Heart left ventricle (tissue), 16 donors: ENCODE measurements around the gene SH3YL1. TPM values are rescaled to one million over a fixed set of nuclear protein-coding genes. Genes with fewer than 3 reads are reported as not detected.

Experiments used
- ATAC-seq, 4 donors: fragments of 200-7000 bp; cut with Tn5 transposase; one replicate each; pipeline ENCODE4 v1.9.1; 2020 to 2022; ENCODE audit warnings: moderate library complexity in 4 of 4, mild to moderate bottlenecking in 3 of 4, moderate number of reproducible peaks in 1 of 4
- DNase-seq, 5 donors: peaks; one replicate each; pipeline ENCODE4 v3.0.0-alpha.2; 2020
- H3K27ac ChIP-seq, 12 donors: fragments of 200-600 bp; sonication (generic) in 4 of 12; one replicate each; pipeline versions ENCODE4 v1.5.0 to v1.8.0; 2016 to 2022; ENCODE audit warnings: mild to moderate bottlenecking in 2 of 12
- H3K27me3 ChIP-seq, 9 donors: fragments of 200-600 bp; sonication (generic) in 2 of 9; one replicate each; pipeline versions ENCODE4 v1.5.1 to v1.8.0; 2016 to 2022; ENCODE audit warnings: mild to moderate bottlenecking in 3 of 9
- H3K36me3 ChIP-seq, 9 donors: fragments of 200-600 bp; sonication (generic) in 2 of 9; one replicate each; pipeline versions ENCODE4 v1.5.0 to v1.8.0; 2018 to 2022; ENCODE audit warnings: mild to moderate bottlenecking in 2 of 9
- H3K4me1 ChIP-seq, 12 donors: fragments of 200-600 bp; sonication (generic) in 4 of 12; one replicate each; pipeline versions ENCODE4 v1.5.0 to v1.8.0; 2016 to 2022; ENCODE audit warnings: mild to moderate bottlenecking in 3 of 12
- H3K4me3 ChIP-seq, 12 donors: fragments of 200-600 bp; sonication (generic) in 4 of 12; one replicate each; pipeline versions ENCODE4 v1.5.0 to v1.8.0; 2017 to 2022; ENCODE audit warnings: mild to moderate bottlenecking in 9 of 12, moderate library complexity in 4 of 12
- H3K9me3 ChIP-seq, 12 donors: fragments of 200-600 bp; sonication (generic) in 4 of 12; one replicate each; pipeline versions ENCODE4 v1.5.0 to v1.8.0; 2016 to 2022; ENCODE audit warnings: mild to moderate bottlenecking in 1 of 12
- CTCF ChIP-seq, 12 donors: fragments of 200-600 bp; sonication (generic) in 4 of 12; IDR thresholded peaks; one replicate each; pipeline versions ENCODE4 v1.5.0 to v1.8.0; 2018 to 2022; ENCODE audit warnings: antibody characterized with exemption in 12 of 12, mild to moderate bottlenecking in 5 of 12
- POLR2A ChIP-seq, 2 donors: fragments of 450-650 bp; IDR thresholded peaks; one replicate each; pipeline ENCODE4 v1.6.1; 2017; ENCODE audit warnings: antibody characterized with exemption in 2 of 2, mild to moderate bottlenecking in 2 of 2, moderate library complexity in 2 of 2
- WGBS, 4 donors: extraction: QIAGEN DNeasy Blood & Tissue Kit in 2 of 4; methylation state at CpG; one replicate each; pipeline versions ENCODE4 v1.1.5 to v1.1.7; 2013 to 2018; 5-methylcytosine and 5-hydroxymethylcytosine counted together
- intact Hi-C, 10 donors: fragments of 100-400 bp; cut with DNase I; formaldehyde crosslinking; loops; one replicate each; pipeline versions ENCODE4 v1.11.1 to v1.14.2; 2022
- polyA plus RNA-seq, 2 donors: library from polyadenylated mRNA; stranded (reverse); fragments of 200-250 nt; gene quantifications; one replicate each; pipeline ENCODE4 v1.2.3, GENCODE V29; 2013
- total RNA-seq, 9 donors: library from RNA; depleted of rRNA in 2 of 9; stranded (reverse); fragments of >200 nt in 2 of 9; fragmentation: NEBNext Ultra II Directional in 3 of 9; extraction: Animal tissue kit (Norgen Biotek cat#: 25700) in 3 of 9; gene quantifications; one replicate each; pipeline versions ENCODE4 v1.1.0 to v1.2.4, GENCODE V29; 2016 to 2023
- donor health status: ischemic (EF 13 %, LVEDD 7.1; RV severe dilation, severe dysfunction).
- donor health status: healthy with polysubstance abuse.
- donor health status: DM: no; HTN: yes; CAD: no.
- donor health status: DM: no; HTN: no; CAD: no.
- donor health status: ischemic (EF 25% LVEDD 6.9; RV normal size, moderate dysfunction).
- donor health status: ischemic (EF 25% LVEDD 5.7; RV mildly dilated, moderate dysfunction).
- donor health status: healthy.
- donor health status: DM: yes; HTN: yes; CAD: no.
- donor health status: ischemic (EF 35%, LVEDD 5.7; RV mildly dilated, moderate dysfunction).
- donor health status: nonischemic (EF 11% LVEDD 7.7; RV severe dilation, severe dysfunction).
- donor health status: DM: yes; HTN: yes; CAD: no.
- donor health status: PGD.
- donor health status: ischemic (EF 29% LVEDD 5.4; RV normal size, mild dysfunction).
- donor health status: nonischemic (EF 23%, LVEDD 6.1; RV moderate dilation, normal function).

Gene SH3YL1
- total and polyA plus RNA-seq, 11 donors, result 4.9 to 16.4 (median 10.5) TPM

GRCh38 chr2:202945-203344, 60.9 kb downstream of the SH3YL1 start:
- TF ChIP-seq CTCF (IDR thresholded peaks at IDR 0.05) (no peak), POLR2A (IDR thresholded peaks at IDR 0.05) (no peak)
- Histone ChIP-seq H3K4me3 (no peak overlapping the region), H3K27ac (no peak overlapping the region), H3K36me3 (no peaks in the 10 kb centered on the region), H3K27me3 (peaks cover 0 to 6% (median 0%) of the 10 kb centered on the region in 9 donors), H3K4me1 (no peaks in the 10 kb centered on the region), H3K9me3 (no peaks in the 10 kb centered on the region)
- WGBS, 4 donors, result 58 to 80% (median 73%) methylated on average over 6 of the region's 6 CpGs
- no peak for ATAC-seq
- intact Hi-C loops, result no loop called here
- DNase-seq, result no peak

- no peak for DNase-seq
- no peak for ATAC-seq
- Histone ChIP-seq H3K4me3 (no peak overlapping the region), H3K4me1 (no peaks in the 10 kb centered on the region), H3K9me3 (no peaks in the 10 kb centered on the region), H3K27ac (no peak overlapping the region), H3K27me3 (peaks cover 0 to 6% (median 0%) of the 10 kb centered on the region in 9 donors), H3K36me3 (no peaks in the 10 kb centered on the region)
- WGBS, 4 donors, result 75 to 87% (median 83%) methylated on average over 9 of the region's 9 CpGs
- intact Hi-C loops, result no loop called here
- TF ChIP-seq POLR2A (IDR thresholded peaks at IDR 0.05) (no peak), CTCF (IDR thresholded peaks at IDR 0.05) (no peak)
Measured at GRCh38 chr2:201648-202433, 62.0 kb downstream of the SH3YL1 start.

GRCh38 chr2:199041-199966, 64.5 kb downstream of the SH3YL1 start:
- Histone ChIP-seq H3K36me3 (no peaks in the 10 kb centered on the region), H3K27ac (no peak overlapping the region), H3K4me3 (no peak overlapping the region), H3K27me3 (peaks cover 0 to 5% (median 0%) of the 10 kb centered on the region in 9 donors), H3K4me1 (no peaks in the 10 kb centered on the region), H3K9me3 (no peaks in the 10 kb centered on the region)
- intact Hi-C loops, result no loop called here
- no peak for DNase-seq
- no peak for ATAC-seq
- TF ChIP-seq POLR2A (IDR thresholded peaks at IDR 0.05) (no peak), CTCF (IDR thresholded peaks at IDR 0.05) (no peak)
- WGBS, 4 donors, result 68 to 74% (median 72%) methylated on average over 21 to 22 of the region's 22 CpGs

- TF ChIP-seq CTCF (IDR thresholded peaks at IDR 0.05), result no peak
- no peak for TF ChIP-seq POLR2A (IDR thresholded peaks at IDR 0.05)
Measured at GRCh38 chr2:196406-196805, 67.4 kb downstream of the SH3YL1 start.

More at GRCh38 chr2:196406-196805, 67.4 kb downstream of the SH3YL1 start:
- intact Hi-C loops, result no loop called here
- H3K27me3 ChIP-seq, result no peaks in the 10 kb centered on the region
- 75 to 83% (median 80%) methylated on average over 4 to 5 of the region's 5 CpGs for WGBS, 4 donors
- H3K4me1 ChIP-seq, result no peaks in the 10 kb centered on the region
- DNase-seq, result no peak
- no peak overlapping the region for H3K27ac ChIP-seq
- no peaks in the 10 kb centered on the region for H3K9me3 ChIP-seq
- no peak overlapping the region for H3K4me3 ChIP-seq
- no peak for ATAC-seq
- H3K36me3 ChIP-seq, result no peaks in the 10 kb centered on the region
